KOPT-K1 (cell line): ENCODE measurements around the gene IMPG1.

ENCODE experiments used
- H3K27ac ChIP-seq: fragments of 200-600 bp; sonication (generic); 2 replicates; pipeline ENCODE4 v1.5.1; 2016; ENCODE audit warnings: antibody characterized with exemption, mild to moderate bottlenecking, low read depth, low read length; ENCODE audit not compliant: poor library complexity, severe bottlenecking
- H3K36me3 ChIP-seq: fragments of 200-600 bp; sonication (generic); 2 replicates; pipeline ENCODE4 v1.5.1; 2017; ENCODE audit warnings: antibody characterized with exemption, mild to moderate bottlenecking, low read length, moderate library complexity; ENCODE audit not compliant: insufficient read depth
- H3K9me3 ChIP-seq: fragments of 200-600 bp; sonication (generic); 2 replicates; pipeline ENCODE4 v1.5.1; 2017; ENCODE audit warnings: antibody characterized with exemption, low read length, mild to moderate bottlenecking; ENCODE audit not compliant: insufficient read depth, poor library complexity, severe bottlenecking

IMPG1 gene

DNA sequence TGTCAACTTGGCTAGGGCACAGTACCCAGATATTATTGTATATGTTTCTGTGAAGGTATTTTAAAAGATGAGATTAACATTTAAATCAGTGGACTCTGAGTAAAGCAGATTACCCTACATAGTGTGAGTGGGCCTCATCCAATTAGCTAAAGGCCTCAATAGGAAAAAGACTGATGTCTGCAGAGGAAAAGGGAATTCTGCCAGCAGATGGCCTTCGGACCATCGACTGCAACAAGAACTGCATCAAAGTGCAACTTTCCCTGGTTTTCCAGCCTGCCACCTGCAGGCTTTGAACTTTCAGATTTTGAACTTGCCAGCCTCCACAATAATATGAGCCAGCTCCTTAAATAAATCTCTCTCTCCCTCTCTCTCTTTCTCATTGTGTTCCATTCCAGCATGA lies 80.5 kb downstream of the IMPG1 start:
- Histone ChIP-seq H3K9me3 (no peaks in the 10 kb centered on the region), H3K36me3 (no peaks in the 10 kb centered on the region), H3K27ac (no peak overlapping the region)

DNA sequence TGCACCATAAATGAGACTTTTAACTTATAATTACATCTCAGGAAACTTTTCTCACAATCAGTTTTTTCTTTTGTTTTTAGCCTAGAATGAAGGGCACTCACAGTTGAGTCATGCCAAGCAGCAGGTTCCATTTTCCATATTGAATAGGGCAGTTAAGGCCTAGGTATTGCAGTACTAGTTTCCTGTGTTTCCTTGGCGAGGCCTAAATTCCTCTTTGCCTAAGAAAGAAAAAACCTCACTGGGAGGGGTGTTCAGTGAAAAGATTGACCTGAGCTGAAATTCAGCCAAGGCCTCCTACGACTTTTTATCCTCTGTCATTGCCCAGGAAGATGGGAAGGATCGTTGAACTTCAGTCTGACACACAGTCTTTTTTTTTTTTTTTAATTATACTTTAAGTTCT lies 85.5 kb downstream of the IMPG1 start:
- H3K9me3 ChIP-seq, result no peaks in the 10 kb centered on the region
- no peak overlapping the region for H3K27ac ChIP-seq
- H3K36me3 ChIP-seq, result no peaks in the 10 kb centered on the region

DNA sequence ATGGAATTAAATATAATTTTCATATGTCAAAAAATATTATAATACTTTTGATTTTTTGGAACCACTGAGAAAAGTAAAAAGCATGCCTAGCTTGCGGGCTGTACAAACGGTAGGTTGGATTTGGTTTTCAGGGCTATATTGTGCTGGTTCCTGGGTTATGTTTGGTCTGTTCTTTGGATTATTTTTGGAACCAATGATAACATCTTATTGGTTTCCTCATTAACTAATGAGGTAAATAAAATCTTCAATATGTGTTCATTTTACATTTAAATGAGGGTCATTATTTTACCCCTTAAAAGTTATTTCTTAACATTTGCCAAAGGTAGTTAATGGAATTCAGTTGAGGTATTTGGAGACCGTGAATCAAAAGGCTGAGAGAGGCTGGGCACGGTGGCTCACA lies 96.6 kb downstream of the IMPG1 start:
- Histone ChIP-seq H3K36me3 (no peaks in the 10 kb centered on the region), H3K27ac (no peak overlapping the region), H3K9me3 (no peaks in the 10 kb centered on the region)

DNA sequence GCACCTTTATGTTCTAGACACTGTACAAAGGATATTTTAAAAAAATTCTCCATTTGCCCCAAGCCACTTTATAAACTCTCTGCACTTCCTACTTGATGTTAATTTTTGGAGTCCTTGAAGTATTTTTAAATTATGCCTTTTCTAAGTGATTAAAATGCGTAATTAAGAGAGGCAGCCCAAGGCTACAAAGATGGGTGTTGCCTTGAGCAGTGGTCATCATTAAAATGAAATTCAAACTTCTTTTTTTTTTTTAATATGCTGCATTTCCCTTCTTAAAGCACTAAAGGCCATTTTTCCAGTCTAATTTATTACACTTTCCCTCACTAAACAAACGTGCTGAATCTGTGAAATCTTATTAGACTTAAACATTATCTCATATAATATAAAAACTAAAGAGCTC lies 102.4 kb downstream of the IMPG1 start:
- Histone ChIP-seq H3K9me3 (no peaks in the 10 kb centered on the region), H3K27ac (no peak overlapping the region), H3K36me3 (no peaks in the 10 kb centered on the region)

DNA sequence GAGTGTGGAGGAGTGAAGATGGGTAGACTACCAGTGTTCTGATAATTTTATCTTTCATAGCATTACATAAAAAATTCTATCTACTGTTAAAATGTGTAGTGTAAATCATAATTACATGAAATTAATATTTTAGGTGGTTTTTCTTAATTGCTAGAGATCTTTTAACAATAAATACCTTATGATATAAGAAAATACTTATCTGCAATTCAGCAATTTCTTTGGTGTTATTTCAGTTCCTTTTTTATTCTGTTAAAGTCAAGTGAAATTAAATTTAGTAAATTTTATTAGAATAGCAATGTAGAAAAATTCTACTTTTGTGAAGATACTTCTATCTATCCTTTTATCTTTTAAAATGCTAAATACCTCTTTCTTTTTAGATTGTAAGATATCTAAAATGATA lies 104.3 kb downstream of the IMPG1 start:
- H3K9me3 ChIP-seq, result no peaks in the 10 kb centered on the region
- H3K36me3 ChIP-seq, result no peaks in the 10 kb centered on the region
- H3K27ac ChIP-seq, result no peak overlapping the region

DNA sequence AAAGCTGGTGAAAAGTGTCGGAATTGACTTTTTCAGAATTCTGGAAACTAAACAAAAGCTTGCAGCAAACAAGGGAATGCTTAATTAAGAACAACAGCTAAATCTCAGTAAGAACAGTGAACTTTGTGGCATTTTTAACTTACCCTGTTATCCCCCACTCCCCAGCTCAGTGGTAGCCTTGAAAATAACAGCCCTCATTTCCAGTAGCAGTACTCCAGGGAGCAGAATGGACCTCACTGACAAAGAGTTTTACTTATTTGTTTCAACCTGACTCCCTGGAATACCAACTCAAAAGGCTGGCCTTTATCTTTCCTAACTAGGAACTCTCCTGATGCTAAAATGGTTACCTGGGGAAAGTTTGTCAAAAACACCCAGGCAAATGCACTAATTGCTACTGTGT lies 108.9 kb downstream of the IMPG1 start:
- H3K27ac ChIP-seq, result no peak overlapping the region
- H3K36me3 ChIP-seq, result no peaks in the 10 kb centered on the region
- H3K9me3 ChIP-seq, result no peaks in the 10 kb centered on the region

DNA sequence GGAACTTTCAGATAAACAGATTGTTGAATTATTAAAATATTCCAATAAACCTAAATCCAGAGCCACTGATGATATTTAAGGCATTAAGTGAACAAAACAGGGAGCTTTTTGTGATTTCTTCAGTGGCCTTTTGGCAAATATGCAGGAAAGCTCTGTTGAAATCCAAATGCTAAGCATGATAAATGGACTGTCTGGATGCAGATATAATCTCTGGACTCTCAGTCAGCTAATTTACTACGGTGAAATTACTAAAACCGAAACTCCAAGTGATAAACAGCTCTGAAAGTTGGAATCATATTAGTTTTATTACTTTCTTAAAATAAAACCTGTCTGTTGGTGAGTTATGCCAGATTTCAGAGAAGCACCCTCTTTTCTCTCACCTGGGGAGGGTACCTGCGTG lies 120.3 kb downstream of the IMPG1 start:
- Histone ChIP-seq H3K9me3 (no peaks in the 10 kb centered on the region), H3K27ac (no peak overlapping the region), H3K36me3 (no peaks in the 10 kb centered on the region)

DNA sequence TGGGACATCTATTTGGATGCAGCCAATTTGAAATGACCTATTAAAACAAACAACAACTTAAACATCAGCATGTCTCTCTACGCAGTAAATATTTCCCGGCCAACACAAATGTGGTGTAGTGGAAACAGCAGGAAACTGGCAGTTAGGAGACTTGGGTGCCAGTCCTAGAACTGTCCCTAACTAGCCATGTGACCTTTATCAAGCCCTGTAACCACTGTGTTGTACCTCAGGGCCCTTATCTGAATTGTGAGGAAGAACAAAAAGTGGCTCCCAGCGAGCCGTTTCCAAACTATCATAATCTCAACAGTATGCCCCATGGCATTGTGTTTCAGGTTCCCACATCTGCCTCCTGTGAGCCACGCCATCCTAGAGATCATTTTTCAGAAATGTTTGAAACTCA lies 124.5 kb downstream of the IMPG1 start:
- Histone ChIP-seq H3K9me3 (no peaks in the 10 kb centered on the region), H3K36me3 (no peaks in the 10 kb centered on the region), H3K27ac (no peak overlapping the region)

DNA sequence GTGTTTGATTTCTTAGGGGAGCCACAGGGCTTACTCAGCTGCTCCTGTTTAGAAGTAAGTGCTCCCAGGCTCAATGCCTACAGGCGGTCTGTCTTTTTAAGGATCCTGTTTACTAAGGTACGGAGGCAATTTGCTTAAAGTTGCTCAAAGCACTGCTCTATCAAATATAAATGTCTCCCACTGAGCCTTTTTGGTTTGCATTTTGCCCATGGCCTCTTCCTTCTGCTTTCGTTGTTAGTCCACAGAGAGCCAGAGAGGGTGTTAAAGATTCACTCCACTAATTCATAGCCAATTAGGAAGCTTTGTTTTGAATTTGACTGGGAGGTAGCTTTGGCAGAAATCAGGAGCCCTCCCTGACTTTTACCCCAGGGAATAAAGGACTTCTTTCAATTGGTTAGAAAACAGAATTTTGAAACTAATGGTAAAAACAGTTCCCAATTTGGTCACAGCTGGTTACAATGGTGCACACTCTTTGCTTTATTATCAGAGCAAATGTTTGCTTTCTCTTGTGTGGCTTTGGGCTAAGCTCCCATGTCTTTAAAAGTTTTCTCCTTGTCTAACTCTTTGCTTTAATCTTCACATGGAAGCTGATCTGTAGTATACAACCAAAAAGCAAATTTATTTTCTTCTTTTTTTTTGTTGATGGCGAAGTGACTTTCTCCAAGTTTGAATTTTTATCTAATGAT lies 126.2 kb downstream of the IMPG1 start:
- H3K27ac ChIP-seq, result no peak overlapping the region
- no peaks in the 10 kb centered on the region for H3K9me3 ChIP-seq
- no peaks in the 10 kb centered on the region for H3K36me3 ChIP-seq

DNA sequence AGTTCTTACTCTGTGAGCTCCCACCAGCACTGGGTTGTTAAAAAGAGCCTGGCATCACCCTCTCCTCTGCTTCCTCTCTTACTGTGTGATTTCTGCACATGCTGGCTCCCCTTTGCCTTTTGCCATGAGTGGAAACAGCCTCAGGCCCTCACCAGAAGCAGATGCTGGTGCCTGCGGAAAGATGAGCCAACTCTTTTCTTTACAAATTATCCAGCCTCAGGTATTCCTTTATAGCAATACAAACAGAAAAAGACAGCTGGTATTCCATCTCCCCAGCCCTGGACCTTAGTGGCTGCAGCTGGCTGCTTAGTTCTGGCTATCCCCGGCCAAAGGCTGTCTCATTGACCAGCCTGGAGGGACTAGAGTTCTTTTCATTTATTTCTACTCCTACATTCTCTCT lies 129.1 kb downstream of the IMPG1 start:
- no peaks in the 10 kb centered on the region for H3K36me3 ChIP-seq
- no peak overlapping the region for H3K27ac ChIP-seq
- no peaks in the 10 kb centered on the region for H3K9me3 ChIP-seq

DNA sequence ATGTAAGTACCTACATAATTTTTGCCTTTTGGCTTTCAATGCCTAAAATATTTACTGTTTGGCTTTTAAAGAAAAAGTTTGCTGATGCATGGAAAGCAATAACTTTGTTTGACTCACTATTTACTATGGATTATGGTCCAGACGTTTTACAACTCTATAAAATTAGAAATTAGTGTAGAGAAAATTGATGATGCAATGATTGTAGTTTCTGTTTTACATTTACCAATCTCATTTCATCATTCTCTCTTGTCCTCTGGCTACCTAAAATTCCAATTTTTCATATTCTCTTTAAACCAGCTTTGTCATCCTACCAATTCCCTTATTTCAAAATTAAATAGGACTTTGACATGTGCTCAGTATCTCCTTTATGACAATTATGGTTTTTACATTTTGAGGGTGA lies 131.0 kb downstream of the IMPG1 start:
- Histone ChIP-seq H3K36me3 (no peaks in the 10 kb centered on the region), H3K9me3 (no peaks in the 10 kb centered on the region), H3K27ac (no peak overlapping the region)

DNA sequence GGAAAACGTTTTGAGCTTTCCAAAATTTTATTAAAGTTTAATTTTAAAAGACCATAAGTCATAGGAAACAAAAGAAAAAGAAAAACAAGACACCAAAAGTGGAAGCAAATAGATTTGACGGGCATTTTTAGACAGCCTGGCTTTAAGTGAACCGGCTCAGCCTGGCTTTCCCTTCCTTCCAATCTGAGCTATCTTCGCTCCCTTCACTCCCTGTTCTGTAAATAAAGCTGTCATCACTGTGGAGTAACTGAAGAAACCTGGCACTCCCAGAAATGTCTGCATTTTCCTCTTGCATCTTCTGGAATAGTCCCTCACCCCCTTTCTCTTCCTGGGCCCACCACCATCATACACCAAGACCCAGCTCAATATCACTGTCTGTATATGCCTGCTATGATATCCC lies 131.9 kb downstream of the IMPG1 start:
- Histone ChIP-seq H3K36me3 (no peaks in the 10 kb centered on the region), H3K27ac (no peak overlapping the region), H3K9me3 (no peaks in the 10 kb centered on the region)

DNA sequence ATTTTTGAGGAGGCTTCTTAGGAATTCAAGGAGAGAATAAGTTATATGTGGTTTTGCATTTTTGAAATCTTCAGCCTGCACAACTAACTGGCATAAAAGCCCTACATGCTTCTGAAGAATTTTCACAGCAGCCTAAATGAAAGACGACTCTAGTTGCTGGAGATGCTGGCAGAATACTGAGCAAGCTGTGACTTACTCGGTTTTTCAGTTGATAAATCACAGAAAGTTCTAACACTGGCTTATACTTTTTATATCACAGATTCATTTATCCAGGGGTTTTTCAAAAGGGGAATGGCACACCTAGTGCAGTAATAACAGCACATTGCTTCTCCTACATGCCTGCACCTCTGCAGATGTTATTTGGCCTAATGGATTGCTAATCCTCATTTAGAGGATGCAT lies 134.6 kb downstream of the IMPG1 start:
- Histone ChIP-seq H3K36me3 (no peaks in the 10 kb centered on the region), H3K27ac (no peak overlapping the region), H3K9me3 (no peaks in the 10 kb centered on the region)

DNA sequence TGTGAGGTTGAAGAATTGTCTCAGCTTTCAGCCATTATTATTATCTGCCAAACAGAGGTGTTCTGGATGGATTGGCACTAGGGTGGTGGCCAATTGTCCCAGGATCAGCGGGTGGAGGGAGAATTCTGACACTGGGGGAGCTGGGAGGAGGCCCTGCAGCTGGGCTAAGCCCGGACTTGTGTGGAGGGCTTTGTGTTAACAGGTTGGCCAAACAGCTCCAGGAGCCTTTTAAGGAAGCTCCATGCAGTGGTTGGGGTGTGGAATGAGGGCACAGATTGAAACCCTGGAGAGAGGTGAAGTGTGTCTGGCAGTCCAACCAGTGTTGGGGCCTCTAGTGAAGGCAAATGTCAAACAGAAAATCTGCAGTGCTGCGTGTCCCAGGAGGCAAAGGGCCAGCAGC lies 135.8 kb downstream of the IMPG1 start:
- no peaks in the 10 kb centered on the region for H3K36me3 ChIP-seq
- no peak overlapping the region for H3K27ac ChIP-seq
- no peaks in the 10 kb centered on the region for H3K9me3 ChIP-seq

DNA sequence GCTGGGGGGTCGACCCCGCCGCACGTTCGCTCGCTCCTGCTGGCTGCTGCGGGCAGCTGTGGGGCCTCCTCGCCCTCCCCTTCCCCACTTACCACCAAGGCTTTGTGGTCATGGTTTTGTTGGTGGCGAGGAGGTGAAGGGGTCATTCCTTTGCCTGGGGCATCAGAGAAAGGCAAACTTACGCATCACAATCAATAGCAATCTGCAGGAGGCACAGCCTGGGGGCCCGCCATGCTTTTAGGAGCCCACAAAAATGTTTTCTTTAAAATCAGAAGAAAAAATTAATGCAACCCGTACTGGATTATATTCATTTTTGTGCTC lies 137.0 kb downstream of the IMPG1 start:
- Histone ChIP-seq H3K9me3 (no peaks in the 10 kb centered on the region), H3K36me3 (no peaks in the 10 kb centered on the region), H3K27ac (no peak overlapping the region)

DNA sequence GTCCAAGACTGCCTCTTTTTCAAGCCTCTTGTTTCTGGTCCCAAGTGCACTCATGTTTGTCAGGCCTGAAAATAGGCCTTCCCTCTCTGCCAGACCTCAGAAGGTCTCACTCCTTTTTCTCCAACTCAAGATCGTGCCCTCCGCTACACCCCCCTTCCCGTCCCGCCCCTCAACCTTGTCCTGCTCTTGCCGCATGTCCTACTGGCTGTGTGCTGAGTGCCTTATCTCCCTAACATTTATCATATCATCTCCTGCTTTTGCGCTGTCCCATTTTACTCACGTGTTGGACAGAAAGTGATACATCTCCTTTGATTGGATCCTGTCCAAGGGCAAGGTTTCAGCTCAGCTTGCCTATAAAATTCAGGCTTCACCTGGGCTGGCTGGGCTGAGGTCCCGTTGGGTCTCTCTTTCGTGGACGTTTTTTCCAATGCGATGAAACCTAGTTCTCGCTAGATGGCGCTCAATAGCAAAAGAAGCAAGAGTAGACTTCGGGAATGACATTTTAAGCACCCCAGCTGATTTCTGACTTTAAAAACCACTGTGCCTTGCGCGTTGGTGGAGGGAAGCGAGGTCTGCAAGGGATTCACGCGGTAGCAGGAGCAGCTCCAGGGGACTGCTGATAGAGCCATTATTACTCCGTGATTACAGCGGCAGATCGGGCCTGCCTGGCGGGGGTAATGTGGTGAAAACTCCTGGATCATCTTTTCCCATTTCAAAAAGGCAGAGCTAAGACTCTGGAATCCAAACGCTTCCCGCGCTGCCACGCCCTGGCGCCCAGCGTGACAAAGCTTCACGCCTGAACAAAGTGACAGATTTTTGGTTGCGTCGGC lies 137.6 kb downstream of the IMPG1 start:
- H3K9me3 ChIP-seq, result no peaks in the 10 kb centered on the region
- no peak overlapping the region for H3K27ac ChIP-seq
- H3K36me3 ChIP-seq, result no peaks in the 10 kb centered on the region
